Testis (tissue), 3 donors: ENCODE data around the gene CD58. TPM values are rescaled to one million over a fixed set of nuclear protein-coding genes. Genes with fewer than 3 reads are reported as not detected.

Experiments used
- DNase-seq: peaks from one replicate; pipeline ENCODE4 v3.0.0-alpha.2; 2019
- H3K27ac ChIP-seq, 2 donors: fragments of 200-600 bp; sonication (generic); one replicate each; pipeline ENCODE4 v1.5.1; 2019
- H3K27me3 ChIP-seq: fragments of 200-600 bp; sonication (generic); one replicate; pipeline ENCODE4 v1.5.1; 2019
- H3K36me3 ChIP-seq: fragments of 200-600 bp; sonication (generic); one replicate; pipeline ENCODE4 v1.5.1; 2017; ENCODE audit warnings: low read depth; ENCODE audit errors: missing control alignments
- H3K4me1 ChIP-seq: fragments of 200-600 bp; sonication (generic); one replicate; pipeline ENCODE4 v1.5.1; 2019
- H3K4me3 ChIP-seq, 2 donors: fragments of 200-600 bp; sonication (generic); one replicate each; pipeline ENCODE4 v1.5.1; 2017 to 2019
- H3K9me3 ChIP-seq: fragments of 200-600 bp; sonication (generic); one replicate; pipeline ENCODE4 v1.5.1; 2017
- CTCF ChIP-seq, 3 experiments: fragments of 450-650 bp in 2 of 3; fragments of 200-600 bp in 1 of 3; sonication (generic) in 1 of 3; IDR thresholded peaks; one replicate each; pipeline ENCODE4 v1.5.1; 2016 to 2019; ENCODE audit warnings: antibody characterized with exemption in 3 of 3, mild to moderate bottlenecking in 2 of 3, moderate library complexity in 1 of 3
- POLR2A ChIP-seq: fragments of 450-650 bp; IDR thresholded peaks from one replicate; pipeline ENCODE4 v1.6.1; 2017; ENCODE audit warnings: antibody characterized with exemption, mild to moderate bottlenecking, moderate library complexity
- WGBS, 2 donors: methylation state at CpG; one replicate each; pipeline ENCODE4 v1.1.5; 2018; 5-methylcytosine and 5-hydroxymethylcytosine counted together
- intact Hi-C: fragments of 100-400 bp; cut with DNase I; formaldehyde crosslinking; loops from one replicate; pipeline ENCODE4 v1.15.1; 2023; ENCODE audit warnings: low total_unique reads
- polyA plus RNA-seq: library from polyadenylated mRNA; stranded (reverse); fragments of 350-450 nt; fragmentation: Illumina TruSeq; extraction: RNeasy Lipid Tissue Mini Kit (QIAGEN cat#74804); gene quantifications from one replicate; pipeline ENCODE4 v1.2.3, GENCODE V29; 2014; ENCODE audit warnings: low read depth, low replicate concordance; ENCODE audit not compliant: insufficient read depth
- total RNA-seq, 2 donors: library from RNA; depleted of rRNA; stranded (reverse); fragments of >200 nt; gene quantifications; one replicate each; pipeline ENCODE4 v1.2.3, GENCODE V29; 2016

Gene CD58
- total and polyA plus RNA-seq, 3 donors from 2014 or later: 11.4 to 15.0 (median 14.9) TPM

- intact Hi-C loops: no loop called here
- TF ChIP-seq POLR2A: no peak
- no peak for TF ChIP-seq CTCF (IDR thresholded peaks at IDR 0.05)
- H3K27me3 ChIP-seq: no peaks in the 10 kb centered on the region
These were observed 56.9 kb downstream of the CD58 start for GRCh38 chr1:116513956-116514355.

GRCh38 chr1:116511459-116512019 is 59.3 kb downstream of the CD58 start:
- no peak for TF ChIP-seq POLR2A
- no peak for TF ChIP-seq CTCF (IDR thresholded peaks at IDR 0.05)
- WGBS, 2 donors: 83 to 96% methylated on average over 2 of the region's 2 CpGs
- intact Hi-C loops: no loop called here

More at GRCh38 chr1:116513956-116514355, 56.9 kb downstream of the CD58 start:
- no peak for DNase-seq
- Histone ChIP-seq H3K4me3 (no peak overlapping the region), H3K4me1 (no peaks in the 10 kb centered on the region), H3K27ac (no peak overlapping the region), H3K36me3 (no peaks in the 10 kb centered on the region), H3K9me3 (no peaks in the 10 kb centered on the region)
- 91 to 92% methylated on average over 4 of the region's 4 CpGs for WGBS, 2 donors

GRCh38 chr1:116510361-116510760 is 60.5 kb downstream of the CD58 start:
- intact Hi-C loops: no loop called here

More at GRCh38 chr1:116511459-116512019, 59.3 kb downstream of the CD58 start:
- H3K4me3 ChIP-seq: no peak overlapping the region
- H3K36me3 ChIP-seq: no peaks in the 10 kb centered on the region
- DNase-seq: no peak
- no peak overlapping the region for H3K27ac ChIP-seq
- H3K4me1 ChIP-seq: no peaks in the 10 kb centered on the region
- no peaks in the 10 kb centered on the region for H3K9me3 ChIP-seq
- no peaks in the 10 kb centered on the region for H3K27me3 ChIP-seq

GRCh38 chr1:116508984-116509980 is 61.5 kb downstream of the CD58 start:
- Histone ChIP-seq H3K4me1 (no peaks in the 10 kb centered on the region), H3K27ac (no peak overlapping the region), H3K4me3 (no peak overlapping the region), H3K27me3 (no peaks in the 10 kb centered on the region), H3K36me3 (no peaks in the 10 kb centered on the region), H3K9me3 (no peaks in the 10 kb centered on the region)
- WGBS, 2 donors: 81 to 85% methylated on average over 3 of the region's 3 CpGs
- no peak for DNase-seq
- intact Hi-C loops: no loop called here
- TF ChIP-seq CTCF (IDR thresholded peaks at IDR 0.05): no peak
- TF ChIP-seq POLR2A: no peak

More at GRCh38 chr1:116510361-116510760, 60.5 kb downstream of the CD58 start:
- DNase-seq: no peak
- H3K4me3 ChIP-seq: no peak overlapping the region
- no peak overlapping the region for H3K27ac ChIP-seq
- TF ChIP-seq POLR2A (no peak), CTCF (IDR thresholded peaks at IDR 0.05) (no peak)
- no peaks in the 10 kb centered on the region for H3K27me3 ChIP-seq
- no peaks in the 10 kb centered on the region for H3K9me3 ChIP-seq
- H3K36me3 ChIP-seq: no peaks in the 10 kb centered on the region
- no peaks in the 10 kb centered on the region for H3K4me1 ChIP-seq
- 82 to 85% methylated on average over 4 of the region's 4 CpGs for WGBS, 2 donors
